Nephron progenitor cell (in vitro differentiated cells): ENCODE data around the gene PLA2G2E.
"Not testable (repeated sequence)": the region's sequence is repeated elsewhere in the genome, so short reads cannot be mapped to it uniquely, and the experiment has no call there.

Experiments
- DNase-seq: peaks from one replicate; pipeline ENCODE4 v3.0.0; 2021
- H3K27ac Mint-ChIP-seq: 2 replicates; pipeline ENCODE4 v1.8.0; 2021; ENCODE audit warnings: mild to moderate bottlenecking, moderate library complexity, mixed read lengths
- H3K27me3 Mint-ChIP-seq: 2 replicates; pipeline ENCODE4 v1.8.0; 2021; ENCODE audit warnings: mild to moderate bottlenecking, low read depth, mixed read lengths; ENCODE audit not compliant: poor library complexity
- H3K36me3 Mint-ChIP-seq: 2 replicates; pipeline ENCODE4 v1.8.0; 2021; ENCODE audit warnings: low read depth, mixed read lengths
- H3K4me1 Mint-ChIP-seq: 2 replicates; pipeline ENCODE4 v1.8.0; 2021; ENCODE audit warnings: mixed read lengths
- H3K4me3 Mint-ChIP-seq: 2 replicates; pipeline ENCODE4 v1.8.0; 2021; ENCODE audit warnings: mild to moderate bottlenecking, moderate library complexity, mixed read lengths
- H3K9me3 Mint-ChIP-seq: 2 replicates; pipeline ENCODE4 v1.8.0; 2021; ENCODE audit warnings: mild to moderate bottlenecking, moderate library complexity, mixed read lengths
- TF ChIP-seq, protein P1 (sequence below): fragments of 200-600 bp; sonication (generic); IDR thresholded peaks from 2 replicates; pipeline ENCODE4 v1.5.0; 2021; ENCODE audit warnings: antibody characterized with exemption

PLA2G2E gene

DNA sequence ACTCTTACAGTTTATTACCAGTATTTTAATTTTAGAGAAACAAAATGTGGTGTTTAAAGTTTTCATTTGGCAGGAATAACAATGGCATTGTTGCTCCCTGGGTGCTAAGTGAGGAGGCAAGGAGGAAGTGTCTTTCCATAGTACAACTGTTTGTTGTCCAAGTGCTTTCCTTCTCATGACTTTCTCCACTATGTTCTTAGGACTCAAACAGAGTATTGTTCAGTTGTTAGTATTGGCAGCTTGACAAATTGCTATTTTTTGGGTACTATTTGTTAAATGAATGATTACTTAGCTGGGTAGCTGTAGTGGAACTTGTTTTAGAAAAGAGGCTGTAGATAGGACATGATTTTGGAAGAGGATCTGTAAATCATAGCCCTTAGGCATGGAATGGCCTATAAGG lies 33.8 kb downstream of the PLA2G2E start:
- Mint-ChIP-seq H3K4me3 (no peak overlapping the region), H3K27ac (peak overlapping the region; percentile 30), H3K9me3 (no peaks in the 10 kb centered on the region), H3K36me3 (peaks cover 50% of the 10 kb centered on the region), H3K27me3 (peaks cover 7% of the 10 kb centered on the region), H3K4me1 (peaks cover 18% of the 10 kb centered on the region)
- TF ChIP-seq, protein P1, sequence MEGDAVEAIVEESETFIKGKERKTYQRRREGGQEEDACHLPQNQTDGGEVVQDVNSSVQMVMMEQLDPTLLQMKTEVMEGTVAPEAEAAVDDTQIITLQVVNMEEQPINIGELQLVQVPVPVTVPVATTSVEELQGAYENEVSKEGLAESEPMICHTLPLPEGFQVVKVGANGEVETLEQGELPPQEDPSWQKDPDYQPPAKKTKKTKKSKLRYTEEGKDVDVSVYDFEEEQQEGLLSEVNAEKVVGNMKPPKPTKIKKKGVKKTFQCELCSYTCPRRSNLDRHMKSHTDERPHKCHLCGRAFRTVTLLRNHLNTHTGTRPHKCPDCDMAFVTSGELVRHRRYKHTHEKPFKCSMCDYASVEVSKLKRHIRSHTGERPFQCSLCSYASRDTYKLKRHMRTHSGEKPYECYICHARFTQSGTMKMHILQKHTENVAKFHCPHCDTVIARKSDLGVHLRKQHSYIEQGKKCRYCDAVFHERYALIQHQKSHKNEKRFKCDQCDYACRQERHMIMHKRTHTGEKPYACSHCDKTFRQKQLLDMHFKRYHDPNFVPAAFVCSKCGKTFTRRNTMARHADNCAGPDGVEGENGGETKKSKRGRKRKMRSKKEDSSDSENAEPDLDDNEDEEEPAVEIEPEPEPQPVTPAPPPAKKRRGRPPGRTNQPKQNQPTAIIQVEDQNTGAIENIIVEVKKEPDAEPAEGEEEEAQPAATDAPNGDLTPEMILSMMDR: no peak
- no peak for DNase-seq

DNA sequence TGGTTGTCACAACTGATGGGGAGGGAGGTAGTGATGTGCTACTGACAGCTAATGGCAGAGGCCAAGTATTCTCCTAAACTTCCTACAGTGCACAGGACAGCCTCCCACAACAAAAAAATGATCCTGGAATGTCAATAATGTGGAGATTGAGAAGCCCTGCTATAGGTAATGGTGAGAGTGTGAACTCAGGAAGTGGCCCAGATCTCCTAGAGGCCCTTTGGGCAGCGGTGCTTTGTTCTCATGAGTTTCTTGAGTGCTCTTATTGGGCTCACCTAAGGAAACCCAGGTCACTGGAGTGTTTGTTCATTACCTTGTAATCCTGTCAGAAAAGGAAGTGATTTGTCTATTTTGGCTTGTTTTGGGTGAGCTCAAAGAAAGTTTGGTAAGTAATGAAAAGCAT lies 35.3 kb downstream of the PLA2G2E start:
- no peak for DNase-seq
- Mint-ChIP-seq H3K36me3 (peaks cover 44% of the 10 kb centered on the region), H3K27me3 (peaks cover 7% of the 10 kb centered on the region), H3K4me3 (no peak overlapping the region), H3K27ac (no peak overlapping the region), H3K4me1 (peaks cover 34% of the 10 kb centered on the region), H3K9me3 (no peaks in the 10 kb centered on the region)
- TF ChIP-seq, protein P1: no peak

DNA sequence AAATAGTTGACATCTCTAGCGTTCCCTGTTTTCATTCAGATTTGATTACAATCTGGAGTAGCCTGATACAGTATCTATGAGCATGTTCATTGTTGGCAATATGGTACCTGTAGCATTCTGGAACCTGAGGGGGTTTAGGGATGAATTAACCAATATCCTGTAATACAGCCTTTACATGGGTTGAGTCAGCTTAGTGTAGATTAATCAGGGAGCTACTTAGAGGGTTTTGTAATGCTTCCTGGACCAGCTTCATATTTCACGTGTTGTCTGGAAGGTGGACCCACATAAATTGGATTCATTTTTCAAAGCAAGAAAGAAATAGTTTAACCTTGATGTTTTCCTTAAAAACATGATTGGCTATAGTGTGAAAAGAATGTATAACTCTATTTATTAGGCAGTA lies 37.6 kb downstream of the PLA2G2E start:
- peaks cover 29% of the 10 kb centered on the region for H3K36me3 Mint-ChIP-seq
- H3K4me1 Mint-ChIP-seq: peaks cover 45% of the 10 kb centered on the region
- H3K9me3 Mint-ChIP-seq: no peaks in the 10 kb centered on the region
- TF ChIP-seq, protein P1: no peak
- H3K4me3 Mint-ChIP-seq: no peak overlapping the region
- H3K27me3 Mint-ChIP-seq: peaks cover 4% of the 10 kb centered on the region
- H3K27ac Mint-ChIP-seq: no peak overlapping the region
- no peak for DNase-seq

DNA sequence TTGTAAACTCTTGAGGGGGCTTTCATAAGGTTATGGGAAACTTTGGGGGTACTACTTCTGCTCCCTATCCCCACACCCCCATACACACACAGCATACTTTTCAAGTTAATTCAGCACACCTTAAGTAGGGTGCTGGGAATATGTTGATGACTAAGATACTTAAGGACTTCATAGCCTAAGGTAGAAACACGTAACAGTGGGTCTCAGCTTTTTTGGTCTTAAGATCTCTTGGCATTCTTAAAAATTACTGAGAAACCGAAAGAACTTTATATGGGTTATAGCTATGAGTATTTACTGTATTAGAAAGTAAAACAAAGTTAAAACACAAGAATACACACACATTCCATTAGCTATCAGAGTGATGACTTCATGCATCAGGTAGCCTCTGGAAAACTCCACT lies 39.1 kb downstream of the PLA2G2E start:
- Mint-ChIP-seq H3K27ac (no peak overlapping the region), H3K4me1 (peaks cover 49% of the 10 kb centered on the region), H3K9me3 (no peaks in the 10 kb centered on the region), H3K36me3 (peaks cover 25% of the 10 kb centered on the region), H3K4me3 (peak overlapping the region; percentile 86), H3K27me3 (peaks cover 4% of the 10 kb centered on the region)
- TF ChIP-seq, protein P1: no peak
- no peak for DNase-seq

DNA sequence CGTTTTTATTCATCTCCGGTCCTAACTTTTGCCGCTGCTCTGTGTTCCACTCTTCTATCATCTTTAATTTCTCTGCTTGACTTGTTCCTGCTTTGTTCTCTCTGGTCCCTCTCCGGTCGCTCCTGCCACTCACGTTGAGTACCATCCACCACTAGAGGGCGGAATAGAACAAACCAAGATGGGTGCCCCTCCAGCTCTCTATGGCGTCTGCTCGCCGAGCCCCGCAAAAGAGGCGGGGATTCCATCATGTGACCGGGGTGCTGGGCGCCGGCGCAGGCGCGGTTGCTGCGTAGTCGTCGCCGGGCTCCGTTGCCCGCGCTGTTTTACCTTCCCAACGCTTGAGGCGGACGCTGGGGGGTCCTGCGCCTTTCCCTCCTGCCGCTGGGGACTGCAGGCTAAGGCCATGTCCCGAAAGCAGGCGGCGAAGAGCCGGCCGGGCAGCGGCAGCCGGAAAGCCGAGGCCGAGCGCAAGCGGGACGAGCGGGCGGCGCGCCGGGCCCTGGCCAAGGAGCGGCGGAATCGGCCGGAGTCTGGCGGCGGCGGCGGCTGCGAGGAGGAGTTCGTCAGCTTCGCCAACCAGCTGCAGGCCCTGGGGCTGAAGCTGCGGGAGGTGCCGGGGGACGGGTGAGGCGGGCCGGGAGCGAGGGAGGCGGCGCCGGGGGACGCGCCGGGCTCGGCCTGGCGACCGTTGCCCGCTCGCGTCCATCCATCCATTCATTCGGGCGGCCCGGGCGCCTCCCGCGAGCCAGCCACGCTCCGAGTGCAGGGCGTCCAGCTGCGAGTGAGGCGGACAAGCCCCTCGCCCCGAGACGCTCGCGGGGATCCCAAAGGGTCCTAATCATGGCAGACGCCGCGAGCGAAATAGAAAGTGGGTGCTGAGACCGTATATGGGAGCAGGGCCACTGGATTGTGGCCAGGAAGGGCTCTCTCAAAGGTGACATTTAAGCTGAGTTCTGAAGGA lies 41.0 kb downstream of the PLA2G2E start, which contains the start of gene OTUD3:
TSS of gene OTUD3 (plus strand) at position 285 of the 961 bp plus-strand sequence. CDS start at position 404, 119 bp downstream.
- Mint-ChIP-seq H3K4me3 (peak within 1 kb of the TSS; percentile 86), H3K27me3 (peaks cover 10% of the 10 kb centered on the region), H3K27ac (peak within 1 kb of the TSS; percentile 73), H3K4me1 (peaks cover 44% of the 10 kb centered on the region), H3K9me3 (no peaks in the 10 kb centered on the region), H3K36me3 (peaks cover 16% of the 10 kb centered on the region)
- DNase-seq: peak; percentile 93
- TF ChIP-seq, protein P1: peak; percentile 86

DNA sequence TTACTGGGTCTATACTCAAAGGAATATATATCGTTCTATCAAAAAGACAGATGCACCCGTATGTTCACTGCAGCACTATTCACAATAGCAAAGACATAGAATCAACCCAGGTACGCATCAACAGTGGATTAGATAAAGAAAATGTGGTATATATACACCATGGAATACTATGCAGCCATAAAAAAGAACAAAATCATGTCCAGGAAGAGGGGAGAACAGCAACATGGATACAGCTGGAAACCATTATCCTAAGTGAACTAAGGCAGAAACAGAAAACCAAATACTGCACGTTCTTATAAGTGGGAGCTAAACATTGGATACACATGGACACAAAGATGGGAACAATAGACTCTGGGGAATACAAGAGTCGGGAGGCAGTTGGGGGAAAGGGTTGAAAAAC lies 42.6 kb downstream of the PLA2G2E start:
- not testable (repeated sequence) for H3K9me3 Mint-ChIP-seq, H3K27ac Mint-ChIP-seq, DNase-seq, H3K4me3 Mint-ChIP-seq
- H3K4me1 Mint-ChIP-seq: peaks cover 44% of the 10 kb centered on the region
- peaks cover 16% of the 10 kb centered on the region for H3K27me3 Mint-ChIP-seq
- H3K36me3 Mint-ChIP-seq: peaks cover 12% of the 10 kb centered on the region
